ENCODE results near the gene WFIKKN1. TPM values are rescaled to one million over a fixed set of nuclear protein-coding genes. Genes with fewer than 3 reads are reported as not detected.

Gene WFIKKN1
- total RNA-seq, 1 experiment from 2014 or later, result 12.3 TPM

- H3K9me3 Mint-ChIP-seq, result no peaks in the 10 kb centered on the region
These were observed 4.9 kb downstream of the WFIKKN1 start for GRCh38 chr16:635573-636205.

More at GRCh38 chr16:635573-636205, 4.9 kb downstream of the WFIKKN1 start:
- TF ChIP-seq KAT7 (CRISPR knock-in tag; IDR thresholded peaks at IDR 0.05; ENCODE audit: borderline replicate concordance) (peak; percentile 82), GTF2I (CRISPR knock-in tag; conservative IDR thresholded peaks at IDR 0.05) (no peak), ESRRA (CRISPR knock-in tag; IDR thresholded peaks at IDR 0.05; ENCODE audit: borderline replicate concordance) (0 out of 2 replicates have a peak, but pooled peaks have one; percentile 27), ELF4 (CRISPR knock-in tag; IDR thresholded peaks at IDR 0.05; ENCODE audit: low read depth) (peak; percentile 37; the same call in 1 of the 2 replicates), ZNF232 (CRISPR knock-in tag; IDR thresholded peaks at IDR 0.05) (0 out of 2 replicates have a peak, but pooled peaks have one; percentile 23), ZMAT4 (CRISPR knock-in tag; IDR thresholded peaks at IDR 0.05) (no peak), ATF6 (CRISPR knock-in tag; IDR thresholded peaks at IDR 0.05) (no peak), PREB (CRISPR knock-in tag; IDR thresholded peaks at IDR 0.05; ENCODE audit: borderline replicate concordance) (0 out of 2 replicates have a peak, but pooled peaks have one; percentile 39), RELA (CRISPR knock-in tag; IDR thresholded peaks at IDR 0.05; ENCODE audit: borderline replicate concordance) (peak; percentile 90; the same call in 1 of the 2 replicates), PRRX2 (CRISPR knock-in tag; IDR thresholded peaks at IDR 0.05) (no peak), PRDM15 (CRISPR knock-in tag; IDR thresholded peaks at IDR 0.05) (0 out of 2 replicates have a peak, but pooled peaks have one; percentile 13)
- TF ChIP-seq, protein P1, sequence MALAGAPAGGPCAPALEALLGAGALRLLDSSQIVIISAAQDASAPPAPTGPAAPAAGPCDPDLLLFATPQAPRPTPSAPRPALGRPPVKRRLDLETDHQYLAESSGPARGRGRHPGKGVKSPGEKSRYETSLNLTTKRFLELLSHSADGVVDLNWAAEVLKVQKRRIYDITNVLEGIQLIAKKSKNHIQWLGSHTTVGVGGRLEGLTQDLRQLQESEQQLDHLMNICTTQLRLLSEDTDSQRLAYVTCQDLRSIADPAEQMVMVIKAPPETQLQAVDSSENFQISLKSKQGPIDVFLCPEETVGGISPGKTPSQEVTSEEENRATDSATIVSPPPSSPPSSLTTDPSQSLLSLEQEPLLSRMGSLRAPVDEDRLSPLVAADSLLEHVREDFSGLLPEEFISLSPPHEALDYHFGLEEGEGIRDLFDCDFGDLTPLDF (CRISPR knock-in tag; IDR thresholded peaks at IDR 0.05), result 0 out of 2 replicates have a peak, but pooled peaks have one; percentile 74
- TF ChIP-seq, protein P2, sequence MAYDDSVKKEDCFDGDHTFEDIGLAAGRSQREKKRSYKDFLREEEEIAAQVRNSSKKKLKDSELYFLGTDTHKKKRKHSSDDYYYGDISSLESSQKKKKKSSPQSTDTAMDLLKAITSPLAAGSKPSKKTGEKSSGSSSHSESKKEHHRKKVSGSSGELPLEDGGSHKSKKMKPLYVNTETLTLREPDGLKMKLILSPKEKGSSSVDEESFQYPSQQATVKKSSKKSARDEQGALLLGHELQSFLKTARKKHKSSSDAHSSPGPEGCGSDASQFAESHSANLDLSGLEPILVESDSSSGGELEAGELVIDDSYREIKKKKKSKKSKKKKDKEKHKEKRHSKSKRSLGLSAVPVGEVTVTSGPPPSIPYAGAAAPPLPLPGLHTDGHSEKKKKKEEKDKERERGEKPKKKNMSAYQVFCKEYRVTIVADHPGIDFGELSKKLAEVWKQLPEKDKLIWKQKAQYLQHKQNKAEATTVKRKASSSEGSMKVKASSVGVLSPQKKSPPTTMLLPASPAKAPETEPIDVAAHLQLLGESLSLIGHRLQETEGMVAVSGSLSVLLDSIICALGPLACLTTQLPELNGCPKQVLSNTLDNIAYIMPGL (CRISPR knock-in tag; IDR thresholded peaks at IDR 0.05), result 0 out of 2 replicates have a peak, but pooled peaks have one; percentile 50
- TF ChIP-seq, protein P3, sequence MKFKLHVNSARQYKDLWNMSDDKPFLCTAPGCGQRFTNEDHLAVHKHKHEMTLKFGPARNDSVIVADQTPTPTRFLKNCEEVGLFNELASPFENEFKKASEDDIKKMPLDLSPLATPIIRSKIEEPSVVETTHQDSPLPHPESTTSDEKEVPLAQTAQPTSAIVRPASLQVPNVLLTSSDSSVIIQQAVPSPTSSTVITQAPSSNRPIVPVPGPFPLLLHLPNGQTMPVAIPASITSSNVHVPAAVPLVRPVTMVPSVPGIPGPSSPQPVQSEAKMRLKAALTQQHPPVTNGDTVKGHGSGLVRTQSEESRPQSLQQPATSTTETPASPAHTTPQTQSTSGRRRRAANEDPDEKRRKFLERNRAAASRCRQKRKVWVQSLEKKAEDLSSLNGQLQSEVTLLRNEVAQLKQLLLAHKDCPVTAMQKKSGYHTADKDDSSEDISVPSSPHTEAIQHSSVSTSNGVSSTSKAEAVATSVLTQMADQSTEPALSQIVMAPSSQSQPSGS (CRISPR knock-in tag; IDR thresholded peaks at IDR 0.05; ENCODE audit: borderline replicate concordance, low read depth), result 0 out of 2 replicates have a peak, but pooled peaks have one; percentile 35
- CTCF ChIA-PET, result interaction anchor here (1.0 to 4.0 kb wide), 7 partner anchors 12 to 108 kb away, joined by 3 to 37 read pairs (median 7); partner anchors contain the start of genes CAPN15 and WDR90
- Mint-ChIP-seq H3K4me1 (peaks cover 19% of the 10 kb centered on the region), H3K4me3 (peak overlapping the region; percentile 60), H3K27me3 (ENCODE audit: low read depth) (peaks cover 4% of the 10 kb centered on the region; the same call in 1 of the 2 replicates), H3K36me3 (no peaks in the 10 kb centered on the region), H3K27ac (no peak overlapping the region)
- no peak for DNase-seq (ENCODE audit: low spot score)
- ATAC-seq, result no peak
- POLR2A ChIA-PET, result interaction anchor here (0.6 to 1.5 kb wide), 3 partner anchors 12 to 56 kb away, joined by 3 to 7 read pairs (median 3); partner anchors contain the start of gene WDR90
